GM19099 (cell line): ENCODE results near the gene ATR.

Experiments used
- POLR2A ChIP-seq: IDR thresholded peaks from 3 replicates; pipeline ENCODE4 v1.6.1; 2011; ENCODE audit warnings: low read depth; ENCODE audit not compliant: insufficient read length; ENCODE audit errors: extremely low read depth

ATR gene

DNA sequence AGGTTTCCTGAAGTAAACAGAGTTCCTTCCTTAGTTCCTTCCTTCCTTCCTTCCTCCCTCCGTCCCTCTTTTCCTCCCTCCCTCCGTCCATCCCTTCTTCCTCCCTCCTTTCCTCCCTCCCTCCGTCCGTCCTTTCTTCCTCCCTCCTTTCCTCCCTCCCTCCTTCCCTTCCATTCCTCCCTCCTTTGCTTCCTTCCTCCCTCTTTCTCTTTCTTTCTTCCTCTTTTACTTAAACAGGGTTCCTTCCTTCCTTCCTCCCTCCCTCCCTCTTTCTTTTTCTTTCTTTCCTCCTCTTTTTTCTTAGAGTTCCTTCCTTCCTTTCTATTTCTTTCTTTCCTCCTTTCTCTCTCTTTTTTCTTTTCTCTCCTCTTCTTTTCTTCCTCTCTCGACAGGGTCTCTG, 35.2 kb downstream of the ATR start:
- no peak for TF ChIP-seq POLR2A

DNA sequence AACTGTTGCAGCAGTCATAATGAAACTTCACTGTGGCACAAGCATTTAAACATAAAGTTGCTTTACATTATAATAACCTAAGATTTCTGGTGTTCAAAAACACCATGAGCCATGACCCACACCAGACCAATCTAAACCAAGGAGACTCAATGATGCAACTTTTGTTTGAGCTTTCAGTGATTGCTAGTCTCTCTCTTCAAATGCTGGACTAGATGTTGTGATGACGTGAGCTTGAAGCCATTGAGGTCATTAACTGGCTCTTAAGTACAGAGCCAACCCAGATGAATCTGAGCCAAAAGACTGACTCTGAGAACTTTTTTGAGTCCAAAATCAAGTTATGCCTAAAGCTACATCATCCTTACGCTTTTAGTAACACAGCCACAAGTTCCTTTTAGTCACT, 36.5 kb downstream of the ATR start:
- no peak for TF ChIP-seq POLR2A

DNA sequence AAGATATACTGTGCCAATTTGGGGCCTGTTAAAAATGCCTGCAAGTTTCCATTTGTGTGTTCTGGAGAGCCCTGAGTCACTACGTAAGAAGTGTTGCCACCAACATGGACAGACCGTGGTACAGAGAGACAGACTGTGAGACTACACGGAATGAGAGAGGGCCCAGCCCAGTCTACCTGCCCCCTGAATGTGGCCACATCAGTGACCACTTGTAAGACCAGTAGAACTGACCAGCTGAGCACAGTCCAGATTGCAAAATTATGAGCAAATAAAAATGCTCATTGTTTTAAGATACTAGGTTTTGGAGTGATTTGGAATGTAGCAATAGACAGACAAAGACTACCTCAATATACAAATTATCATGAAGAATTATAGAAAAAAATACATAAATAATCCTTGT, 42.0 kb downstream of the ATR start:
- TF ChIP-seq POLR2A = no peak

DNA sequence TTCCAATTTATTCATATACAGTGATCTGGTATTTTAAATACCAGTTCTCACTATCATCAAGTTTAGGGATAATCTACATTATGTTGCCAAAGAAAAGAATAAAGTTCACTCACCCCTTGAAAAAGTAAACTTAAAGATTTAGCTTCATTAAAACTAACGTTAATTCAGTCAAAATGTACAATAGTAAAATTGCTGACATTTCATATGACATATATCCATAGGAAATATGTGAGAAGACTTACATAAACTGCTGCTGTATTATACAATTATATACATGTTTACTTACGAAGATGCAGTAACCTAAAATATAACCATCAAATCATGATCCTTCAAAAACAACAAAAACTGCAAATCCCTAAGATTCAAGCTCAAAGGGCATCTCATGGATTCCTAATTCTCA, 44.0 kb downstream of the ATR start:
- no peak for TF ChIP-seq POLR2A

DNA sequence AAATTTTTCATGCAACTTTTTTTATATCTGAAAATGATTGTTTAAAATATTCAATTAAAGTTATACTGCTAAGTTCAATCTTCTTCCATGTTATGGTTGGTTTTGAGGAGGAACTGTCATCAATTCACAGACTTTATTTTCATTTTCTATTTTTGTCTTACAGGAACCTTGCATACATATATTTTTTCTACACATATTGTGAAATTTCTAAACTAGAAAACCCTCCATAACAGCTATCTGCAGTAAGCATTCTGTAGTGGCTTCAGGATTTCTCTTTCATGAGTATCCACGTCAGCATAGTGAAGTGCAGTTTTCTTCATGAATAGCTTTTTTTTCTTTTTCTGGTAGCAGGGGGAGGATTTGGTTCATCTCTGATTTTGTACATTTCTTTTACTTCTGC, 48.2 kb downstream of the ATR start:
- TF ChIP-seq POLR2A = no peak

DNA sequence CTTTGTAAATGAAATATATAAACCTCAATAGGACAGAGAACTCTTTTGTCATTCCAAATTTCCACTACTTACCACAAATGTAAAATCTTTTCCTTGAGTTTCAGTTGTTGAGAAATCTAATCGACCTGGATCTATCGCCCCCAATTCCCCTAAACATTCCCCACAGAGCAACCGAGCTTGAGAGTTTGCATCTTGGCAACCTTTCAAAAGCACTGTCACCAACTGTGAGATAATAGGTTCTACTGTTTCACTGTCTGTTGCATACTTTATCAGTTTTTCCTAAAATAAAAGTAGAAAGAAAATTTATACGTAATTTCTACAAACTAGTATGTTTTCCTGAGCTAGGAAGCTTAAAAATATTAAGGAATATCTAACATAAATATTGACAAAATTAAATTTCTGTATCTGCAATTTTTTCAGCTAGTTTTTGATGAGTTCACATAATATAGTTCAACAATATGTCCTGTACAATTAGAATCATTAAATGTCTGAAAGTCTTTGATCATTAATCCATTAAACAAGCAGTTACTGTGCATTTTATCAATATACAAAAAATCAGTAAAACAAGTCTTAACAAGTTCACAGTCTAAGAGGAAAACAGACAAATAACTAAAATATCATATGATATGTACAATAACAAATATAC, 54.5 kb downstream of the ATR start:
- TF ChIP-seq POLR2A = no peak

DNA sequence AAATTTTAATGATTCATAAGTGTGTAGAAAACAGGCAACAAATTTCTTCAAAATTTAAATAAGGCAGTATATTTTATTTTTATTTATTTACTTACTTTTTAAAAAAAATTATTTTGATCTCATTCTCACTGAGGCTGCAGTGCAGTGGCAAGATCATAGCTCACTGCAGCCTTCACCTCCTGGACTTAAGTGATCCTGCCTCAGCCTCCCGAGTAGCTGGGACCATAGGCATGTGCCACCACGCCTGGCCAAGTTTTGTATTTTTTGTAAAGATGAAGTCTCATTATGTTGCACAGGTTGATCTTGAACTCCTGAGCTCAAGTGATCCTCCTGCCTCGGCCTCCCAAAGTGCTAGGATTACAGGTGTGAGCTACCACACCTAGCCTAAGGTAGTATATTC, 69.5 kb downstream of the ATR start:
- no peak for TF ChIP-seq POLR2A

DNA sequence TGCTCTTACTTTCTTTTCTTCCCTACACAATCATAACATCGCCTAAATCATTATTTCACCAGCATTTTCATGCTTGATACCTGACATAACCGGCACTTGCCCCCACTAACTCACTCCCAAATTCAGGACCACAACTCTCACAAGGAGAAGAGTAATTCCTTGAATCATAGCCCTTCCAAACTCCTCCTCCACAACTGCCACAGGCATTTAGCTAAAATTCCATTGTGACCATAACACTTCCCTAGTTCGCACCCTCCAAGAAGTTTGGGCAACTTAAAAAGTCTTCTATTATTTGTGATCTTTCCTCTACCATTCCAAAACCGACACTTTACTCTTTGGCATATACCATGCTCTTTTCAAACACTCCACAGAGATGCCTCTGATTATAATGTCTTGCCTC, 71.3 kb downstream of the ATR start:
- TF ChIP-seq POLR2A = no peak

DNA sequence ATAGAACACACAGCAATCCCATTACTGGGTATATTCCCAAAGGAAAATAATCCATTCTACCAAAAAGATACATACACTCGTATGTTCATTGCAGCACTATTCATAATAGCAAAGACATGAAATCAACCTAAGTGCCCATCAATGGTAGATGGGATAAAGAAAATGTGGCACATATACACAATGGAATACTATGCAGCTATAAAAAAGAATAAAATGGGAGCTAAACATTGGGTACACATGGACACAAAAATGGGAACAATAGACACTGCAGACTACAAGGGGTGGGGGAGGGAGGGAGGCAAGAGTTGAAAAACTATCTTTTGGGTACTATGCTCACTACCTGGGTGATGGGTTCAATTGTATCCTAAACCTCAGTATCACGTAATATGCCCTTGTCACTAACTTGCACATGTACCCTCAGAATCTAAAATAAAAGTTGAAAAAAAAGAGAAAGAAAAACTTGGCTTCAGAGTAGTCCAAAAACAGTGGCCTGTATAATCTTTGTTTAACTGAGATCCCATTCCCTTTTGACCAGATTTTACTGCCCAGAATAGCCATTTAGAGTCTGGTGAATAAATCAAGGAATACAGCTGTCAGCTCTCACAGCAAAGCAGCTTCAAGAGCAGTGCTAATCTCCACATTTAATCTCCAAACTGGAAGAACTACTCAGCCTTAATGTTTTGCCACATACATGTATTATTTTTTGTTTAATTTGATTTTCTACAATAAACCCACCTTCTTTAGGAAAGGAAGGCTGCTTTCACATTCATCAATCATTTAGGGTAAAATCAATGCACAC, 76.1 kb downstream of the ATR start:
- no peak for TF ChIP-seq POLR2A

DNA sequence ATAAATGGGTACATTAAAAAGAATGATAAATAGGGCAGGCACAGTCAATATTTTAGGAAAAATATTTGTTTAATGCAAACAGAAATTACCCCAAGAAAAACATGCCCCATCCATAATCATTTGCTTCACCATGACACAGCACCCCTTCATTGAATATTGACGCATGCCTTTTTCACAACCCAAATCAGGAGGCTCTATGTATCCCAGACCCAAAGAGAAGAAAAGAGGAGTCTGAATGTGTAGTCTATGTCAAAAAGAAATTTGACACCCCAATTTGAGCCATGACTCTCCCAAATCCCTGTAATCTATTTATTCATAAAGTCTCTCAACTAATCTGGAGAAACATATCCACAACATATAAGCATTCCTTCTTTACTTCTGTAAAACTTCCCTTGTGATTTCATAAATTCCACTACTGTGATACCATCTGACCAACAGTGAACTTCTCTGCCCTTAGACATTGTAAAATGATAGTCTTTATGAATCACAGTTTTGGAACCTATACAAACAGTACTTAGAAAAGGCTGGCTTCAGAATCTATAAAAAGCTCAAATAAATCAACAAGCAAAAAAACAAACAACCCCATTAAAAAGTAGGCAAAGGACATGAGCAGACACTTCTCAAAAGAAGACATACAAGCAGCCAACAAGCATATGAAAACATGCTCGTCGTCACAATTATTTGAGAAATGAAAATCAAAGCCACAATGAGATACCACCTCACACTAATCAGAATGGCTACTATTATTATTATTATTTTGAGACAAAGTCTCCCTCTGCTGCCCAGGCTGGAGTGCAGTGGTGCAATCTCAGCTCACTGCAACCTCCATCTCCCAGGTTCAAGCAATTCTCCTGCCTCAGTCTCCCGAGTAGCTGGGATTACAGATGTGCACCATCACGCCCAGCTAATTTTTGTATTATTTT, 77.3 kb downstream of the ATR start:
- TF ChIP-seq POLR2A = no peak

DNA sequence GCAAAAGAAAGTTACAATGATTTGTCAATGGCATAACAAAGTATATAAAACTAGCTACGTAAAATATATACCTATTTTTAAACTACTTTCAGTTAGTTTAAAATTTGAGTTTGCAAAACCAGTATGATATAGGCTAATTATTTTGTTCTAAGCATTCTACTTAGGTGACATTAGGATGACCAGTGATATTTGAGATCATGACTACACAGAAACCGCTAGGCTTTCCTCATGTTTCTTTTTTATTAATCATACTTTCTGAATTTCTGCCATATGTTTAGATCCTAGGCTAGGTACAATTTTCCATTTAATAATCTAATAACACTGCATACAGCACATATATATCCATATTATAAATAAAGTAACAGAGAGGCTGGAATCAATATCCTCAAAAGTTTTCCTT, 78.3 kb downstream of the ATR start:
- TF ChIP-seq POLR2A = no peak

DNA sequence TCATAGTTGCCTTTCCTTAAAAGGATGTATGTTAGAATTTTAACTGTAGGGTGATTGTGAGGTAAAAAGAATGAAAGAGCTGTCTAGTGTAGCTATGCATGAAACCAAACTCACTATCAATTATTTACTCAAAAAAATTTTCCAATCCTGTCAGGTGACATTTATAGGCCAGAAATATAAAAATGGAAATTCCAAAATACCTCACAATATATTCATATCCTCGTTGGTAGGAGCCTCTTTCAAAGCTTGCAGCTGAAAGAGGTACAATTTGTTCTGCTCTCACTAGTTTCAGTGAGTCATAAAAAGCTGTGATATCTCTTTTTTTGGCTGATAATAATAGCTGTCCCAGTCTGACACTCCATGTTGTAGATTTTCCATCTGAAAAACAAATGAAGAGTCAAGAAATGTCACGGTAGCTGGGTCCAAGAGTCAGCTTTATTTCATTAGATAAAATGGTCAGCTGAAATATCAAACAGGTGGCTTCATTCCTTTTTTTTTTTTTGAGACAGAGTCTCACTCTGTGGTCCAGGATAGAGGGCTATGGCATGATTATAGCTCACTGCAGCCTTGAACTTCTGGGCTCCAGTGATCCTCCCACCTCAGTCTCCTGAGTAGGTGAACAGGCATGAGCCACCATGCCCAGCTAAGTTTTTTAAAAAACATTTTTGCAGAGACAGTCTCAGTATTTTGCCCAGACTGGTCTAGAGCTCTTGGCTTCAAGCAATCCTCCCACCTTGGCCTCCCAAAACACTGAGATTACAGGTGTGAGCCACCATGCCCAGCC, 79.9 kb downstream of the ATR start:
- no peak for TF ChIP-seq POLR2A

DNA sequence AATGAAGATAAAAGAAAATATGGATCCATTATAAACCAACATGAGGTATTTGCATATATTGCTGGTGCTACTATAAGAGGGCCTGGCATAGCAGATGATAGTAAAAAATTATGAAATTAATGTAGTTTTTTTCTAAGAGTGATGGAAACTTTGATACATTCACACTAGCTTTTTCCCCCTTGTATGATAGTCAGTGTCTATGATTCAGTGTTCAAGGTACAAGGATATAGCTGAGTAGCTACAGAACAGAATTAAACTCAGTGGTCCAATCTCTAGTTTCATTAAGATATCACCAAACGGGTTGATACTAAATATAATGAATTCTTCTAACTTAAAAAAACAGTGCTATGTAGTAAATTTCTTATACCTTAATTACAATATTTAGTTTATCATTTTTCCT, 80.8 kb downstream of the ATR start:
- TF ChIP-seq POLR2A = no peak

DNA sequence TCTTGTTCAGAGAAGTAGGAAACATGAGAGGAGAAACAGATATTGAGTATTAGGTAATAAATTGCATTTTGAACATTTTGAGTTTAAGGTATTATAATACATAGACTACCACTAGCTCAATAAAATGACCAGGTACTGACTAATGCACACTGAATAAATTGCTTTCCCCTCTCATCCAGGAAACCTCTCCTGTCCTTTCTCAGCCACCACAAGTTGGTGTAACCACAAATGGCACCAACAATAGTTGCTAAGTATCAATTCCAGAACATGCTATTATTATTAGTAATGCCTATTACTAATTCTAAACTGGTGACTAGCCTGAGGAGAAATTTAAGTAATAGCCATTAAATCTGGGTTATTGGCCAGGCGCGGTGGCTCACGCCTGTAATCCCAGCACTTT, 83.4 kb downstream of the ATR start:
- TF ChIP-seq POLR2A = no peak

DNA sequence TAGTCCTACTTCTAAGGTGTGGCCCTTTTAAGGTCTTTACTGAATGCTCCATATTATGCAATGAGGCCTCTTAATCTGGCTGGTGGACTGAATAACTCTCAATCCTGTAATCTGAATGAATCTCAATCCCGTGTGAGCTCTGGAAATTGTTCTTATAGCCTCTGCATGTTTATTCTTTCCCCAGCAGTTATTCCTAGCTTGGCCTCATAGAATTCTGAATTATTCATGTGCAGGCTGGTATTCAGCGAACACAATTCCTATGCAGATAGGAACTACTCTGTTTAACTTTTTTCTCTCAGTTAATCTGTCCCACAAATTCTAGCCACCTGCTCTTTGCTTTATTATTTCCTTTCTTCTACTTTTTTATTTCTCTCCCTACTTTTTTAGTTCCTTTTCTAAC, 86.3 kb downstream of the ATR start:
- TF ChIP-seq POLR2A = no peak

DNA sequence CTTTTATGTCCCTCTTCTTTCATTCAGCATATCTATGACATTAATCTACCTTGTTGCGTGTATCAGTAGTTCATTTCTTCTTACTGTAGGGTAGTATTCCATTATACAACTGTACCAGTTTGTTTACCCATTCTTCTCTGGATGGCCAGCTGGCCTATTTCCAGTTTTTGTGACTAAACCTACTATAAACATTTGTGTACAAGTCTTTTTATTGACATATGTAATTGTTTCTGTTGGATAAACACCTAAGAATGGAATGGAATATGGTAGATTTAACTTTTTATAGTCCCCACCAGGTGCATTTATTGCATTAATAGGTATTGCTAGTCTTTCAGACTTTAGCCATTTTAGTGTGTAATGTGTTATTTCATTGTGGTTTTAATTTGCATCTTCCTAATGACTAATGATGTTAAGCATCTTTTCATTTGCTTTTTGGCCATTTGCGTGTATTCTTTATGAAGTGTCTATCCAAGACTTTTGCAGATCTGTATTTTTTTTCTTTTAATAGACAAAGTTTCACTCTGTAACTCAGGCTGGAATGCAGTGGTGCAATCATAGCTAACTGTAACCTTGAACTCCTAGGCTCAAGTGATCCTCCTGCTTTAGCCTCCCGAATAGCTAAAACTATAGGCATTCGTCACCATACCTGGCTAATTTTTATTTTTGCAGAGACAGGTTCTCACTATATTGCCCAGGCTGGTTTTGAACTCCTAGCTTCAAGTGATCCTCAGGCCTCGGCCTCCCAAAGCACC, 88.8 kb downstream of the ATR start:
- TF ChIP-seq POLR2A = no peak
